GM10266 (cell line): Measurements from ENCODE around the gene UBE2R2.

Experiments used
- DNase-seq: peaks from one replicate; pipeline ENCODE4 v3.0.0; 2012; ENCODE audit errors: extremely low spot score
- CTCF ChIP-seq: IDR thresholded peaks from 2 replicates; pipeline ENCODE4 v1.5.1; 2012; ENCODE audit warnings: mild to moderate bottlenecking, low read depth; ENCODE audit not compliant: control insufficient read depth, insufficient read depth; ENCODE audit errors: missing control alignments

The UBE2R2 gene

GRCh38 chr9:33934188-33934878 is 117.4 kb downstream of the UBE2R2 start:
- no peak for TF ChIP-seq CTCF
- no peak for DNase-seq

- no peak for TF ChIP-seq CTCF
- no peak for DNase-seq
Observed at GRCh38 chr9:33939924-33940874, 123.2 kb downstream of the UBE2R2 start.

- no peak for TF ChIP-seq CTCF
- no peak for DNase-seq
Observed at GRCh38 chr9:33942471-33943083, 125.6 kb downstream of the UBE2R2 start.

- DNase-seq, result no peak
- no peak for TF ChIP-seq CTCF
Observed at GRCh38 chr9:33943389-33943788, 126.4 kb downstream of the UBE2R2 start.

- DNase-seq, result no peak
- no peak for TF ChIP-seq CTCF
Observed at GRCh38 chr9:33946779-33947535, 130.0 kb downstream of the UBE2R2 start.

GRCh38 chr9:33950371-33950770 is 133.4 kb downstream of the UBE2R2 start:
- no peak for TF ChIP-seq CTCF
- DNase-seq, result no peak
